Measurements from ENCODE around the gene IL12A. TPM values are rescaled to one million over a fixed set of nuclear protein-coding genes. Genes with fewer than 3 reads are reported as not detected.

The IL12A gene
- total and polyA plus RNA-seq, 2 of the 8 experiments (the other 6 are each of a cell fraction or from before 2014, with no cell fraction given), result 0.41 to 0.92 TPM

DNA sequence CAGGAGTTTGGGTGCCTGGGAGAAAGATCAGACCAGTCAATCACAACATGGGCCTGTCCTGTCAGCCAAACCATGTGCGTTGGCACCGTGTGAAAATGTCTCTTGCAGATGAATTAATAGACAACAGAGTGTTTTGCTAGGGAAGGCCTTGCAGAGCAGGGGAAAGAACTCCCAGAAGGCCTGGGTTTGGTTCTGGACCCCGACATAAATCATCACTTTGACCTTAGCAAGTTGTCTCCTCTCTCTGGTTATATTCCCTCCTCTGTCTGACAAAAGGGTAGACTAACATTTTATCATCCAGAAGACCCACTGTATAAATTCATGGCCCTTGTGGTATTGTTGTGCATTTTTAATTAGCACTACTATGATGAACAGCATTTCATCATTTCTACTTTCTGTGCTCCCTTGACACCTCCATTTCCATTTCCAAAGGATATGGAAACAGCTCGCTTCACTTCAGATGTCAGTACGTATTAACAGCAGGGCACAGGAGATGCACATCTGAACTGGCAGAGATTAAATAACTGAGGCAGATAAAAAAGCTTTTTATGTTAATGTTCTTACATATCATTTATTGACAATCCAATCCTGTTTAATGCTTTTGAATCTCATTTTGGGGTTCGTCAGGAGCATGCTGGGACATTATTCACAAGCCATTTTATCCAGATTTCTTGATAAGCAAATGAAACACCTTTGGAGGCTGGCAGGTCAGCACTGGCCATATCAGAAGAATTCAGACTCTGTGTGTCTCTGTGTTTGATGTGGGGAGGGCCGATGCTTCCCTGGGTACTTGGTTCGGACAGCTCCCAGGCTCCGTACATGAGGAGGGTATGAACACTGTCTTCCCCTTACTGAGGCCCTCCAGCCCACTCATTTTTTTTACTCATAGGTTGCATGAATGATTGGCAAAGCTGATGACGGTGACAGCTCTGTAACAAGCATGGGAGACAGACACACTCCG lies 28.2 kb upstream of the IL12A start:
- POLR2A ChIA-PET (ENCODE audit: partially characterized antibody), result no interaction called here
- Histone ChIP-seq H2BK12ac (ENCODE audit: low read depth, low read length) (no peak overlapping the region), H2BK15ac (ENCODE audit: low read length) (no peak overlapping the region), H3K4me2 (ENCODE audit: insufficient read depth in 1 of 2, low read depth in 2 of 2, low read length in 2 of 2) (no peak overlapping the region), H2AK5ac (ENCODE audit: low read depth, low read length) (no peak overlapping the region), H3K36me3 (ENCODE audit: control insufficient read depth in 2 of 4, insufficient read depth in 4 of 4, low read length in 3 of 4) (no peaks in the 10 kb centered on the region), H4K20me1 (replicated peaks in 1 of 2; ENCODE audit: control insufficient read depth in 1 of 2, insufficient read depth in 2 of 2, low read length in 2 of 2) (no peaks in the 10 kb centered on the region), H3K18ac (ENCODE audit: extremely low read depth, low read length) (no peak overlapping the region), H3K27me3 (replicated peaks in 1 of 4; ENCODE audit: control insufficient read depth in 3 of 4, extremely low read depth in 1 of 4, insufficient read depth in 3 of 4, low read length in 3 of 4) (no peaks in the 10 kb centered on the region), H3K14ac (ENCODE audit: insufficient read length) (no peak overlapping the region), H3K79me2 (ENCODE audit: control insufficient read depth in 1 of 2, insufficient read depth in 2 of 2, low read length in 2 of 2) (no peaks in the 10 kb centered on the region), H3K4me3 (ENCODE audit: extremely low read depth in 1 of 4, insufficient read depth in 2 of 4, low read depth in 3 of 4, low read length in 4 of 4) (no peak overlapping the region), H2BK120ac (replicated peaks; ENCODE audit: low read depth, low read length) (no peak overlapping the region), H4K8ac (ENCODE audit: extremely low read depth, insufficient read depth, low read length) (no peak overlapping the region), H2BK5ac (ENCODE audit: low read depth, low read length) (no peak overlapping the region), H3K23me2 (ENCODE audit: low read depth, low read length) (no peaks in the 10 kb centered on the region), H4K91ac (replicated peaks; ENCODE audit: insufficient read length, low read length) (no peak overlapping the region), H3K79me1 (ENCODE audit: low read depth, low read length) (no peaks in the 10 kb centered on the region), H4K5ac (ENCODE audit: insufficient read length, low read depth, low read length) (no peak overlapping the region), H3K56ac (replicated peaks; ENCODE audit: insufficient read length, low read depth, low read length) (no peak overlapping the region), H2AFZ (ENCODE audit: low read length) (no peak overlapping the region), H3K27ac (ENCODE audit: low read depth, low read length) (no peak overlapping the region), H3K4ac (replicated peaks; ENCODE audit: insufficient read length, low read depth, low read length) (no peak overlapping the region), H3K23ac (ENCODE audit: insufficient read length) (no peak overlapping the region), H3K9me3 (ENCODE audit: insufficient read depth in 2 of 2, low read depth in 1 of 2, low read length in 1 of 2) (no peaks in the 10 kb centered on the region), H2BK20ac (ENCODE audit: low read length) (no peak overlapping the region), H3K4me1 (replicated peaks in 1 of 4; ENCODE audit: control insufficient read depth in 3 of 4, insufficient read depth in 4 of 4, low read length in 3 of 4) (no peaks in the 10 kb centered on the region), H3K9ac (replicated peaks in 1 of 4; ENCODE audit: extremely low read depth in 1 of 4, low read depth in 3 of 4, low read length in 3 of 4) (no peak overlapping the region)
- WGBS, 2 experiments (ENCODE audit: extremely low coverage in 1 of 2, insufficient coverage in 1 of 2, insufficient read length in 1 of 2, insufficient replicate concordance in 2 of 2, low coverage in 1 of 2, low lambda C conversion rate in 2 of 2, missing lambda C conversion rate in 1 of 2), result 91% methylated on average over 11 of the region's 11 CpGs; no CpG with 5 or more reads in 1 of the 2 experiments
- no peak for FAIRE-seq
- DNase-seq (ENCODE audit: low read depth in 1 of 2, low spot score in 2 of 2), result no peak
- CTCF ChIA-PET (ENCODE audit: partially characterized antibody), result interaction anchor here (0.6 to 2.6 kb wide), 2 partner anchors 28 to 189 kb away, joined by 3 to 9 read pairs; partner anchors contain the start of gene IL12A
- TF ChIP-seq GABPA (IDR thresholded peaks at IDR 0.05; ENCODE audit: borderline replicate concordance, insufficient read depth, low read length) (no peak), TBP (IDR thresholded peaks at IDR 0.05; ENCODE audit: low read depth, low read length) (no peak), KDM5A (IDR thresholded peaks at IDR 0.05; ENCODE audit: low read length) (no peak), TAF7 (optimal IDR thresholded peaks at IDR 0.05; ENCODE audit: borderline replicate concordance, low read depth, low read length) (no peak), SP2 (IDR thresholded peaks at IDR 0.05; ENCODE audit: low read length) (no peak), JUN (IDR thresholded peaks at IDR 0.05; ENCODE audit: low read depth, low read length) (no peak), SP4 (IDR thresholded peaks at IDR 0.05; ENCODE audit: low read length) (no peak), JUND (IDR thresholded peaks at IDR 0.05; ENCODE audit: low read length) (no peak), CHD1 (IDR thresholded peaks at IDR 0.05; ENCODE audit: low read depth, low read length) (no peak), ZNF274 (IDR thresholded peaks at IDR 0.05; ENCODE audit: borderline replicate concordance, extremely low read depth, low read length) (no peak), CEBPB (IDR thresholded peaks at IDR 0.05; ENCODE audit: low read depth, low read length) (no peak), SP1 (IDR thresholded peaks at IDR 0.05; ENCODE audit: low read depth, low read length) (no peak)
- TF ChIP-seq, protein P1, sequence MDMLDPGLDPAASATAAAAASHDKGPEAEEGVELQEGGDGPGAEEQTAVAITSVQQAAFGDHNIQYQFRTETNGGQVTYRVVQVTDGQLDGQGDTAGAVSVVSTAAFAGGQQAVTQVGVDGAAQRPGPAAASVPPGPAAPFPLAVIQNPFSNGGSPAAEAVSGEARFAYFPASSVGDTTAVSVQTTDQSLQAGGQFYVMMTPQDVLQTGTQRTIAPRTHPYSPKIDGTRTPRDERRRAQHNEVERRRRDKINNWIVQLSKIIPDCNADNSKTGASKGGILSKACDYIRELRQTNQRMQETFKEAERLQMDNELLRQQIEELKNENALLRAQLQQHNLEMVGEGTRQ (IDR thresholded peaks at IDR 0.05; ENCODE audit: low read length), result no peak
